ENCODE measurements around the gene CRACR2B.

CRACR2B gene

DNA sequence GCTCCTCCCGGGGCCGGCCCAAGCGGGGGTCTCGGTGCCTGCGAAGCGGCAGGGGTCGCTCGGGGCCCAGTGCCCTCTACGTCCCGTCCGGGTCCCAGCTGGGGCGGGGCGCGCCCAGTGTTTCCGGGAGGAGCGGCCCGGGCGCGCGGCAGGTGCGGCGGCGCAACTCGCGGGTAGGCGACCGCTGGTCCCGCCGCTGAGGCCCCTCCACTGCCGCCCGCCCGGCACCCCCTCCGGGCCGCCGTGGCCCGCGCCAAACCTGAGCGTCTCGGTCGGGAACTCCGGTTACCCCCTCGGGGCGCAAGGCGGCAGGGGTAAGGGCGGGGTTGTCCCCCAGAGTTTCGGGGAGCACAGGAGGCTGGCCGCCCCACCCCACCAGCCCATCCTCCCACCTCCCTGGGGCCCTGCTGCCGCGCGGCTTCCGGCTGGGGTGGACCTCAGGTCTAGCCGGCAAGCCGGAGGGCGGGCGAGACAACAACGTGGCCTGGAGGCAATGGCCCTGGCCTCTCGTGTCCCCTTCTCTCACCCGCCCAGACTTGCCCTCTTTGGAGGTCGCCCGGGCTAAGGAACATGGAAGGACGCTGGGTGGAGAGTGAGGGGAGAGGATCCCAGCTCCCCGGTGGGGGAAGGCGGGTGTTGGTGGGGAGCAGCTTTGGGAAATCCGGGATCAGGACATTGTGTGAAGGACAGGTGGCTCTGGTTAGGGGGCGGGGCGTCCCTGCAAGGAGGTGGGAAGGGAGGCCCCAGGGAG, 398 bp upstream of the CRACR2B start:
- DNase-seq (ENCODE audit: low spot score): no peak

GRCh38 chr11:828506-829175, 922 bp downstream of the CRACR2B start:
- no peak for DNase-seq (ENCODE audit: low spot score)

DNA sequence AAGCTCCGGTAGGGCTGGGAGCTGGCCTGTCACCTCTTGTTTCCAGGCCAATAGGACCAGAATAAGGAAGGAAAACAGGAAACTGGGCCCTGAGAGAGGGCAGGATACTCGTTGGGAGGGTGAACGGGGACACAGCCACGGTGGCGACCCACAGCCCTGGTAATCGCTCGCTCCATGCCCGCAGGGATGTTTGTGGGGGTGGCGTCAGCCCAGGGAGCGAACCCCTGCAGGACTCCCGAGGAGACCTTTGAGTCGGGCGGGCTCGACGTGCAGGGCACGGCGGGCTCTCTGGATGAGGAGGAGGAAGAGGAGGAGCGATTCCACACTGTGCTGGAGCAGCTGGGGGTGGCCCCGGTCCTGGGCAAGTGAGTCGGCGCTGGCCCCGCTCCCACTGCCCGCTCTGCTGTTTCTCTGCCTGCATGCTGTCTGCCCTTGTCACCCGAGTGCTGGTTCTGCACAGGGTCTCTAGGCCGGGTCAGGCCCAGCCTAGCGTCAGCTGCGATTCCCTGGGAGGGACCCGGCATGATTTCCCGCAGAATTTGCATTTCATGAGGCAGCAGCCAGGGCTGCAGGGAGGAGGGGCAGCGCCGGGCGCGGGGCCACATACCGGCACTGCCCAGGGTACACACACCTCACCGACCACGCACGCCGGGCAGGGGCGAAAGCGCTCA, 1.6 kb downstream of the CRACR2B start:
- DNase-seq (ENCODE audit: low spot score): no peak

DNA sequence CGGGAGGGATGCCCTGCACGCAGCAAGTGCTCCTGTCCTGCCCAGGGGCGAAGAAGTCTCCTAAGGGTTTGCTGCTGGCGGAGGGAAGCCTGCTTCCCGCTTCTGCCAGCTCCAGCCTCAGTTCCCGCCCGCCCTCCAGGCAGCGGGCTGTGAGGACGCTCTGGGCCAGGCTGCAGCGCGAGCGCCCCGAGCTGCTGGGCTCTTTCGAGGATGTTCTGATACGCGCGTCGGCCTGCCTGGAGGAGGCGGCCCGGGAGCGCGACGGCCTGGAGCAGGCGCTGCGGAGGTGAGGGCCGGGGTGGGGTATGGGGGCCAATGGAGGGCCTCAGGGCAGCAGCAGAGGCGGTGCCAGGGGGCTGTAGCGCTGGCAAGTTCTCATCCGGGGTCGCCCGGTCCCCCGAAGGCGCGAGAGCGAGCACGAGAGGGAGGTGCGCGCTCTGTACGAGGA, 2.2 kb downstream of the CRACR2B start:
- DNase-seq (ENCODE audit: low spot score): no peak

GRCh38 chr11:830295-831117, 2.8 kb downstream of the CRACR2B start:
- peak; percentile 80 for DNase-seq (ENCODE audit: low spot score)

DNA sequence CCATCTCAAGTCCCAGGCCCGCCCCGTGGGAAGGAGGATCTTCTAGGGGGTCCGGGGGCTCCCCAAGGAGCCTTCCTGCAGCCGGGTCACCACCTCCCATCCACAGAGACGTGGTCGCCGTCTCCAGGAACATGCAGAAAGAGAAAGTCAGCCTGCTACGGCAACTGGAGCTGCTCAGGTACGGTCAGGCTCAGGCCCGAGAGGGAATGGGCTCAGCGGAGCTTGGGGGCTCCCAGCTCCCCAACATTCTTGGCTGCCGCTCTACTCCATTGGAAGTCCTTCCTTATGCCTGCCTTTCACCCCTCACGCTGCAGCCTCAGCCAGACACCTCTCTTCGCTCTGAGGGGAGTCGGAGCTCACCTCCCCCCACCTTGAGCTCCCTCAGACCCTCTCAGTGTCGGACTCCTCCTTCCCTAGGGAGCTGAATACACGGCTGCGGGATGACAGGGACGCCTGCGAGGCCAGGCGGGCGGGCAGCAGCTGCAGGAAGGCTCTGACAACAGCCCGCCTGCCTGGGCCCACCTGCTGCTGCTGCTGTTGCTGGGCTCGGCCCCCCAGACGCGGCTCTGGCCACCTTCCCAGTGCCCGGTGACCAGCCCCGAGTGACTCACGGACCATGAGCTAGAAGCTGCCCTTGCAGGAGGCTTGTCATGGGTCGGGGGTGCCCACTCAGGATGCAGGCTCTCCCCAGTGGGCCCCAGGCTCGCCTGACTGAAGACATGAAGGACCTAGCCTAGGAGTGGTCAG, 3.6 kb downstream of the CRACR2B start:
- DNase-seq (ENCODE audit: low spot score): no peak

DNA sequence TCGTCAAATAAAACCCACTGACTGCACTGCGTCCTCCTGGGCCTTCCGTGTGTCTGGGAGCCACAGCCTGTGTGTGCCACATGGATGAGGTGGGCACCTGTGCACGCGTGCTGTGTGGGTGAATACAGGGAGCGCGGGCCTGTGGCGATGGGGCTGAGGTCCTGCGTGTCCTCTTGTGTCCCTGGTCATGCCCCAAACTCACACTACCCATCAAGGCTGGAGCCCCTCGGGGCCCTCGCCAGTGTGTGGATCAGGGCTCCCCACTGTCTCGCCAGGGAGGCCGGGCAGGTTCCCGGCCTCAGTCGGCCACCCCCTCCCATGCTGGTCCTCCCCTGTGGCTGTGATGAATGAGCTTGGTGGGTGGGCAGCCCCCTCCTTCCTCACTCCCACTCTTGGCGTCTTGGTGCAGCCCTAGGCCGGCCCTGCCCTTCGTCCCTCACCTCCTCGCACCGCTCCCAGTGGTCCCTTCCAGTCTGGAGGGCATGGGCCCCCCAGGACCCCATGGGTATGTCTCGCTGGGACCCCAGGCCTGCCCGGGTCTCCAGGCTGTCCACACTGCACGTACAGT, 4.3 kb downstream of the CRACR2B start:
- no peak for DNase-seq (ENCODE audit: low spot score)

GRCh38 chr11:832529-833113, 4.9 kb downstream of the CRACR2B start, which contains the start of gene CD151:
TSS of gene CD151 (plus strand) at chr11:832952. CDS start at chr11:836070, 3,118 bp downstream.
- peak; percentile 61 for DNase-seq (ENCODE audit: low spot score)

DNA sequence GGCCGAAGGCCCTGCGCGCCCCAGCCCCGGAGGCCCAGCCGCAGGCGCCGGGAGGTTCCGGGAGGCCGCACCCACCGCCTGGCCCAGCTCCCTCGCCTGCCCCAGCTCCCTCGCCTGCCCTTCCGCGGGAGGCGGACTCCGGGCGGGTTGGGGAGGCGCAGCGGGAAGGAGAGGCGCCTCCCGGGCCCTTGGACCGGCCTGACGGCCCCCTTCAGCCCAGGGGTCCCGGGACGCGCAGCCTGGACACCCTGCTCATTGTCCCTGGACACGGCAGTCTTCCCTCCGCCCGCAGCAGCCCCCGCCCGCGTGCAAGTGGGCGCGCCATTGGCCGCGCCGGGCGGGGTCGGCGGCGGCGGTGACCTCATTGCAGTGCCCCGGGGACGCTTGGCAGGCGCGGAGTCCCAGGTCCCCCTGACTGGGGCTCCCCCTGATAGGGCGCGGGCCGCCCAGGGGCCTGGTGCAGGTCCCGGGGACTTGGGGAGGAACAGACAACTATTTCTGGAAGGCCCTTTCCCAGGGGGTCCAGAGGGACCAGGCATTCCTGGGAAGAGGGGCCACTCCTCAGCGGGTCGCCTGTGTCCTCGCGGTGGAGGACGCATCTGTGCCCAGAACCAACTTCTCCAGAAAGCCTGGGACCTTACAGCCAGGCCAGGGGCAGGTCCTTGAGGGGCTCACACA, 5.5 kb downstream of the CRACR2B start:
- no peak for DNase-seq (ENCODE audit: low spot score)

GRCh38 chr11:833849-834311, 6.2 kb downstream of the CRACR2B start:
- DNase-seq (ENCODE audit: low spot score): no peak

DNA sequence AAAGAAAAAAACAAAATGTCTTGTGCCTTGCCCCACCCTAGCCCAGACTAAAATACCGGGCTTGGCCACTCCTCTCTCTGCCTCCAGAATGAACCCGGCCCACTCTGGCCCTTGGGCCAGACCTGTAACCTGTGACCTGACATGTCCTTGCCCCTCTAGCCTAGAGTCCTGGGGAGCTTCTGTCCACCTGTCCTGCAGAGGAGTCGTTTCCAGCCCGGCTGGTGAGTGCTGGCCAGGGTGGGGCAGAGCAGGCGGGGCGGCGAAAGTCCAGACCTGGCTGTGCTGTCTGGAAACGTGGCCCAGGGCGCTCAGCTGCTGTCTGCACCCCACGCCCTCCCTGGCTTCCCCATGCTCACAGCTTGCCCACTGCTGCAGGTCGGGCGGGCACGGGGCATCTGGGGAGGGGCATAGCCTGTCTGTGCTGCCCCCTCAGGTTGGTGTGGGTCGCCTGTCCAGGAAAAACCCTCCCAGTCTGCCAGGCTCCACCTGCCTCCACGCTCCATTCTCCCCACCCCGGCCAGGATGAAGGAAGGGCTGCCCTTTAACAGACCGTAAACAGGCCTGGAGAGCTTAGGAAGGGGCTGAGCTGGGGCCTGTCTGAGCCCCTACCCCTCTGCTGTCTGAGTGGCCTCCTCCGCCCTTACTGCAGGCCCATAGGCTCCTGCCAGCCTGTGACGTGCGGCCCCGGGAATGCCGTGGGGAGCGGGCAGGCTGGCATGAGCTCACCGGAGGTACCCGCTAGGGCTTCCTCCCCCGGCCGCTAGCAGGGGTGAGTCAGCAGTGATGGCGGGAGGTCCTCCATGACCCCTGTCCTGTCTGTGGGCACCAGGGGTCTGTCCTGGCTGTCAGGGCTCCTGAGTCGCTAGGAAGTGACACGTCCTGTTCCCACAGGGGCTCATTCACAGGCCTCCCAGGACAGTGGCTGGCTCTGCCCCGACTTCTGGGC, 6.9 kb downstream of the CRACR2B start:
- no peak for DNase-seq (ENCODE audit: low spot score)

- DNase-seq (ENCODE audit: low spot score): no peak
Measured at GRCh38 chr11:836274-836673, 8.6 kb downstream of the CRACR2B start.

DNA sequence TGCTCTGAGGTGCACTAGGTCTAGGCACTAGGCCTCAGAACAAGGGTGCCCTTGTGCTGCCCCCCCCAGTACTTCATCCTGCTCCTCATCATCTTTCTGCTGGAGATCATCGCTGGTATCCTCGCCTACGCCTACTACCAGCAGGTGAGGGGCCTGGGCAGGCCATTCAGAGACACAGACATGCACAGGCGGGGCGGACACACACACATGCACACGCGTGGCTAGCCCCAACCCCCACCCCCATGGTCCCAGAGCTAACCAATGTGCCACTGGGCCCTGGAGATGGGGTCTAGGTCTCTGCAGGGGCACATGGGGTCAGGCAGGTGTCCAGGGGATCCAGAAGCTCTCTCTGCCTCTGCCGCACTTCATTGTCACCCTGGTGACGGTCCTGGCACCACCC, 9.0 kb downstream of the CRACR2B start:
- DNase-seq (ENCODE audit: low spot score): no peak

DNA sequence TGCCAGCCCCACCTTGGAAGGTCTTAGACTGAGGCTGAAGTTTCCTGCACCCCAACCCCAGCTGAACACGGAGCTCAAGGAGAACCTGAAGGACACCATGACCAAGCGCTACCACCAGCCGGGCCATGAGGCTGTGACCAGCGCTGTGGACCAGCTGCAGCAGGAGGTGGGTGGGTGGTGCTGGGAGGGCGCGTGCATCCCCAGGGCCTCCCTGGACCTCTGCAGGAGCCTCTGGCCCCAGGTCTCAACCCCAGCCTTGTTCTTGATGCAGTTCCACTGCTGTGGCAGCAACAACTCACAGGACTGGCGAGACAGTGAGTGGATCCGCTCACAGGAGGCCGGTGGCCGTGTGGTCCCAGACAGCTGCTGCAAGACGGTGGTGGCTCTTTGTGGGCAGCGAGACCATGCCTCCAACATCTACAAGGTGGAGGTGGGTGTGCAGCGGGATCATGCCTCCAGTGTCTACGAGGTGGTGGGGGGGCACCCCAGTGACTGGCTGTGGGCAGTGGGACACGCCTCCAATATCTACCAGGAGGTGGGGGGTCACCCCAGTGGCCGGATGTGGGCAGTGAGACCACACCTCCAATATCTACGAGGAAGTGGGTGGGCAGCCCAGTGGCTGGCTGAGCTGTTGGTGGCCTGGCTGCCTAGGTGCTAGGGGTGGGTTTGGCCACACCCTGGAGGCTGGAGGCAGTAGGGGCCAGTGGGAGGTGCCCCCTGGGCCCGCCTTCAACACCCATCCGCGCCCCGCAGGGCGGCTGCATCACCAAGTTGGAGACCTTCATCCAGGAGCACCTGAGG, 9.7 kb downstream of the CRACR2B start:
- DNase-seq (ENCODE audit: low spot score): no peak

GRCh38 chr11:837990-838307, 10.2 kb downstream of the CRACR2B start:
- DNase-seq (ENCODE audit: low spot score): no peak

GRCh38 chr11:838441-839279, 10.9 kb downstream of the CRACR2B start:
- peak; percentile 49 for DNase-seq (ENCODE audit: low spot score)

DNA sequence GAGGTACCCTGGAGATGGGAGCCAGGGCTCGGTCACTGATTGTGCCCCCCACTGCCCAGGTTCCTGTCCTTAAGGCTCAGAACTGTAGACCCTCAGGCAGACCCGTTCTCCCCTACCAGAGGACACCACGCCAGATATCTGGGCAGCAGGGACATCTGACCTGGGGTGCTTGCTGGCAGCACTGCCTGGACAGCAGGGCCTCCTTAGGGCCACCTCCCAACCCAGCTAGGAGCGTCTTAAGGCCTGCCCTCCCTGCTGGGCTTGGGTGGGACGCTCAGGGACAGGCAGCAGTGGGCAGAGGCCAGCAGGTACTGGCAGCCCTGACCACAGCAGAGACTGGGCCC, 11.5 kb downstream of the CRACR2B start:
- DNase-seq (ENCODE audit: low spot score): no peak
